ENCODE data around the gene GNE.

Gene GNE

GRCh38 chr9:36165826-36166167, 92.5 kb downstream of the GNE start:
- DNase-seq, result no peak

GRCh38 chr9:36164989-36165388, 93.3 kb downstream of the GNE start:
- no peak for DNase-seq

All from OCI-M1 (cell line).